OCI-LY1 (cell line): ENCODE results near the gene DCST2.

Experiments used
- H2AFZ ChIP-seq: fragments of 200-600 bp; sonication (generic), shearing (Covaris generic); 2 replicates; pipeline ENCODE4 v1.6.0; 2014; ENCODE audit warnings: antibody characterized with exemption, mild to moderate bottlenecking, low read length
- H3F3A ChIP-seq: fragments of 200-600 bp; sonication (generic), shearing (Covaris generic); 2 replicates; pipeline ENCODE4 v1.6.0; 2014; ENCODE audit warnings: mild to moderate bottlenecking, antibody characterized with exemption, low read length, moderate library complexity; ENCODE audit not compliant: insufficient read depth
- H3K27ac ChIP-seq: fragments of 200-600 bp; sonication (generic); 2 replicates; pipeline ENCODE4 v1.5.1; 2014; ENCODE audit warnings: low read length, mixed run types, mild to moderate bottlenecking, low read depth; ENCODE audit not compliant: poor library complexity, severe bottlenecking
- H3K27me3 ChIP-seq: fragments of 200-600 bp; sonication (generic); 2 replicates; pipeline ENCODE4 v1.6.0; 2014; ENCODE audit warnings: antibody characterized with exemption, mild to moderate bottlenecking, low read length, moderate library complexity; ENCODE audit not compliant: insufficient read depth
- H3K36me3 ChIP-seq: fragments of 200-600 bp; sonication (generic); 2 replicates; pipeline ENCODE4 v1.6.1; 2014; ENCODE audit warnings: mild to moderate bottlenecking, antibody characterized with exemption, low read length, moderate library complexity, mixed read lengths; ENCODE audit not compliant: insufficient read depth
- H3K4me1 ChIP-seq: fragments of 200-600 bp; sonication (generic); 2 replicates; pipeline ENCODE4 v1.5.1; 2014; ENCODE audit warnings: mild to moderate bottlenecking, low read length, moderate library complexity; ENCODE audit not compliant: insufficient read depth, severe bottlenecking
- H3K4me2 ChIP-seq: fragments of 200-600 bp; sonication (generic), shearing (Covaris generic); 2 replicates; pipeline ENCODE4 v1.6.1; 2014; ENCODE audit warnings: low read length
- H3K4me3 ChIP-seq: fragments of 200-600 bp; sonication (generic); 2 replicates; pipeline ENCODE4 v1.5.1; 2014; ENCODE audit warnings: low read length, low read depth, mild to moderate bottlenecking, mixed read lengths; ENCODE audit not compliant: poor library complexity, severe bottlenecking
- H3K79me2 ChIP-seq: fragments of 200-600 bp; shearing (Covaris generic); 2 replicates; pipeline ENCODE4 v1.6.1; 2016; ENCODE audit warnings: mixed run types, low read length, mixed read lengths; ENCODE audit not compliant: insufficient read depth
- H3K9ac ChIP-seq: fragments of 200-600 bp; sonication (generic), shearing (Covaris generic); 2 replicates; pipeline ENCODE4 v1.6.1; 2014; ENCODE audit warnings: mild to moderate bottlenecking, low read length, mixed read lengths
- H3K9me2 ChIP-seq: fragments of 200-600 bp; sonication (generic), shearing (Covaris generic); 2 replicates; pipeline ENCODE4 v1.6.1; 2014; ENCODE audit warnings: low read depth, mild to moderate bottlenecking, low read length, mixed read lengths
- H3K9me3 ChIP-seq: fragments of 200-600 bp; shearing (Covaris generic); 2 replicates; pipeline ENCODE4 v1.6.1; 2014; ENCODE audit warnings: low read length, mixed read lengths
- H4K20me1 ChIP-seq: fragments of 200-600 bp; sonication (generic), shearing (Covaris generic); 2 replicates; pipeline ENCODE4 v1.6.0; 2016; ENCODE audit warnings: mild to moderate bottlenecking, low read length; ENCODE audit not compliant: insufficient read depth
- CTCF ChIP-seq: fragments of 200-600 bp; sonication (generic), shearing (Covaris generic); IDR thresholded peaks from 2 replicates; pipeline ENCODE4 v1.5.1; 2017; ENCODE audit warnings: mild to moderate bottlenecking, antibody characterized with exemption, low read length, moderate library complexity, mixed read lengths
- EZH2 ChIP-seq: fragments of 200-600 bp; sonication (generic), shearing (Covaris generic); IDR thresholded peaks from 2 replicates; pipeline ENCODE4 v1.8.0; 2017; ENCODE audit warnings: borderline replicate concordance, mixed run types, mild to moderate bottlenecking, antibody characterized with exemption, low read length, moderate library complexity, mixed read lengths

Gene DCST2

GRCh38 chr1:155068599-155068998, 35.0 kb upstream of the DCST2 start:
- Histone ChIP-seq H3K27me3 (no peaks in the 10 kb centered on the region), H4K20me1 (no peaks in the 10 kb centered on the region), H3K4me1 (peaks cover 33% of the 10 kb centered on the region), H3K9ac (no peak overlapping the region), H3K9me2 (no peaks in the 10 kb centered on the region), H3K4me2 (no peak overlapping the region), H3K79me2 (no peaks in the 10 kb centered on the region), H3F3A (no peaks in the 10 kb centered on the region), H2AFZ (no peak overlapping the region), H3K4me3 (no peak overlapping the region), H3K9me3 (no peaks in the 10 kb centered on the region), H3K36me3 (peaks cover 5% of the 10 kb centered on the region; the same call in 1 of the 2 replicates), H3K27ac (no peak overlapping the region)
- TF ChIP-seq EZH2 (no peak), CTCF (no peak)

DNA sequence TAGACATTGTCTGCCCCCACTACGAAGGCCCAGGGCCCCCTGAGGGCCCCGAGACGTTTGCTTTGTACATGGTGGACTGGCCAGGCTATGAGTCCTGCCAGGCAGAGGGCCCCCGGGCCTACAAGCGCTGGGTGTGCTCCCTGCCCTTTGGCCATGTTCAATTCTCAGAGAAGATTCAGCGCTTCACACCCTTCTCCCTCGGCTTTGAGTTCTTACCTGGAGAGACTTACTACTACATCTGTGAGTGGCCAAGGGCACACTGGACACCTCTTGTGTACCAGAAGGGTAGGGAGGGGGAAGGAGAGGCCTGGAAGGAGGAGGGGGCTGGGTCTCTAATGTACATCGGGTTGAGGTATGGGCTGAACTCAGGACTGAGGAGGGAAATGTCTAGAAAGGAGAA, 33.2 kb upstream of the DCST2 start:
- no peaks in the 10 kb centered on the region for H3K79me2 ChIP-seq
- H3K4me3 ChIP-seq: no peak overlapping the region
- H3K9me3 ChIP-seq: no peaks in the 10 kb centered on the region
- no peaks in the 10 kb centered on the region for H3F3A ChIP-seq
- no peak overlapping the region for H3K9ac ChIP-seq
- no peaks in the 10 kb centered on the region for H3K27me3 ChIP-seq
- no peak overlapping the region for H3K27ac ChIP-seq
- no peak overlapping the region for H3K4me2 ChIP-seq
- H4K20me1 ChIP-seq: no peaks in the 10 kb centered on the region
- H3K9me2 ChIP-seq: no peaks in the 10 kb centered on the region
- peaks cover 49% of the 10 kb centered on the region for H3K4me1 ChIP-seq
- no peak overlapping the region for H2AFZ ChIP-seq
- H3K36me3 ChIP-seq: peaks cover 5% of the 10 kb centered on the region; the same call in 1 of the 2 replicates
- no peak for TF ChIP-seq EZH2
- no peak for TF ChIP-seq CTCF

DNA sequence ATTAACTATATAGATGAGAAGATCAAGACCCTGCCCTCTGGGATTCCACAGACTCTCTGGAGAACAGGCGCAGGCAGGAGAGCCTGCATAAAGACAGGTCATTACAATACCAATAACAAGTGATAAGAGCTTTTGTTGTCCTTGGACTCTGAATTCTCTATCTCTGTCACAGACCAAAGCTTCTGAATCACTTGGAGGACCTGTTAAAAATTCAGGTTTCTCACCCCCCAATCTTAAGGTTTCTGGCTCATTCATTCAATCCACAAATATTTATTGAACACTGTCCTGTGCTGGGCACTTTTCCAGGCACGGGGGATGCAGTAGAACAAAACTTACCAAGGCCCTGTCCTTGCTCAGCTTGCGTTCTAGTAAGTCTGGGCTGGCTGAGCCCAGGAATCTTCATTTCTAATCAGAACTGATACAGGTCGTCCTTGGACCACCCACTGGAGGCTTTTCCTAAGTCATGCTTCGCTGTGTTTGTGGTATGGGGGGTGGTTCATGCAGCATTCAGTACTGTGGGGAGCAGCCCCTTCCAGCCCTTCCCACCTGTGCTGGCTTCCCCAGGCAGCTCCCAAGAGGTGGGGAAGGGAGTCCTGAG, 31.4 kb upstream of the DCST2 start:
- Histone ChIP-seq H3K4me3 (peak overlapping the region; percentile 69), H3K9me2 (no peaks in the 10 kb centered on the region), H3K9ac (peak overlapping the region; percentile 3; the same call in 1 of the 2 replicates), H3K27ac (no peak overlapping the region), H3K4me1 (peaks cover 36% of the 10 kb centered on the region), H3K27me3 (no peaks in the 10 kb centered on the region), H3K79me2 (no peaks in the 10 kb centered on the region), H3K9me3 (no peaks in the 10 kb centered on the region), H3K36me3 (peaks cover 5% of the 10 kb centered on the region; the same call in 1 of the 2 replicates), H3K4me2 (peak overlapping the region; percentile 62), H2AFZ (no peak overlapping the region), H3F3A (no peaks in the 10 kb centered on the region), H4K20me1 (no peaks in the 10 kb centered on the region)
- TF ChIP-seq EZH2 (no peak), CTCF (no peak)
